ENCODE results near the gene NKX3-2.

DNA sequence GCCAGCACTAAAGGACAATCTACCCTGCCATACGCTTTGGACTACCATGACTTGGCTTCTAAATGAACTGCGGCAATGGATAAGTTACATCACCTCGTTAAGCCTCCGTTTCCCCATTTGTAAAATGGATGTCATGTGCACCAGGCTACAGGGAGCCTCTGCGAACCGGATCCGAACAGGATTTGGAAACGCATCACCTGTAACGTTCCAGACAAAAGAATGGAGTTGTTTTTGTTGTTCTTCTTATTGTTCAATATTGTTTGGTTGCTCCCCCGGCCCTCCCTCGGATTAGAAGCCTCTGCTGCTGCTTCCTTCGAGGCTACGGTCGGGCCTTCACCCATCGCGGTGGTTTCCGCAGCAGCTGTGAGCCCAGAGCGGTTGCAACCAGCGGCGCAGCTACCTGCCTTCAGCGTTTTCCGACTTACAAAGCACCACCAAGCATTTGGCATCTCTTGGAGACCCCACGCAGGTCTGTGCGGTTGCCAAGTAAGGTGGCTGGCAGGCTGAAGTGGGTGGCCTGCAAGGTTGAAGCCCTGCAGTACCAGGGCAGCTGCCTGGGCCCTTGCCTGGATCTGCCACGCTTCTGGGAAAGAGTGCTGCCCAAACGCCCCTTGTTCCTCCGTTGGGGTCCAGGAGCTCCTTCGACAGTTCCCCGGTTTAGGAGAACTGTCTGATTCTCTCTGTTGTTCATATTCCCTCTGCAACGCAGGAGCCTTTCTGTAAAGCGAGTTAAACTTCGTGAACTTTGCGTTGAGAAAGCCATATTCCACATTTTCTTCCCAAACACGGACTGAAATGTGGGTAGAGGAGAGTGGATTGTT, 7.1 kb downstream of the NKX3-2 start:
- TF ChIP-seq CTCF (conservative IDR thresholded peaks at IDR 0.05) (no peak), EZH2 (IDR thresholded peaks at IDR 0.05; ENCODE audit: low read depth) (no peak)

Data from PC-9 (cell line).